Natural killer cell (primary cell): Measurements from ENCODE around the gene DOLK. TPM values are rescaled to one million over a fixed set of nuclear protein-coding genes. Genes with fewer than 3 reads are reported as not detected.

ENCODE experiments used
- ATAC-seq, 3 donors: fragments of 150-1000 bp in 2 of 3; fragments of 200-7000 bp in 1 of 3; cut with Tn5 transposase; 1 replicate in 1 of 3; 2 replicates in 2 of 3; pipeline ENCODE4 v1.10.0; 2021; ENCODE audit warnings: mild to moderate bottlenecking in 2 of 3, moderate library complexity in 2 of 3
- DNase-seq, 2 donors: peaks; one replicate each; pipeline versions ENCODE4 v3.0.0 to v3.0.0-alpha.2; 2013 to 2021; ENCODE audit warnings: mixed read lengths in 1 of 2
- H3K27ac ChIP-seq: one replicate; pipeline ENCODE4 v1.5.1; 2013; ENCODE audit warnings: mild to moderate bottlenecking, low read length
- H3K27me3 ChIP-seq: one replicate; pipeline ENCODE4 v1.6.1; 2013; ENCODE audit warnings: low read length; ENCODE audit not compliant: control insufficient read depth, insufficient read depth
- H3K36me3 ChIP-seq: one replicate; pipeline ENCODE4 v1.6.1; 2013; ENCODE audit warnings: low read length; ENCODE audit not compliant: control insufficient read depth, insufficient read depth
- H3K4me1 ChIP-seq: one replicate; pipeline ENCODE4 v1.6.1; 2013; ENCODE audit warnings: low read length; ENCODE audit not compliant: control insufficient read depth, insufficient read depth
- H3K4me3 ChIP-seq: one replicate; pipeline ENCODE4 v1.5.1; 2013; ENCODE audit warnings: low read length
- H3K9me3 ChIP-seq: one replicate; pipeline ENCODE4 v1.6.1; 2013; ENCODE audit warnings: low read length; ENCODE audit not compliant: control insufficient read depth, insufficient read depth
- H3K27ac Mint-ChIP-seq, 2 donors: one replicate each; pipeline ENCODE4 v1.8.0; 2022; ENCODE audit warnings: mild to moderate bottlenecking in 2 of 2, mixed read lengths in 2 of 2, moderate library complexity in 1 of 2
- H3K27me3 Mint-ChIP-seq, 2 donors: one replicate each; pipeline ENCODE4 v1.8.0; 2022; ENCODE audit warnings: low read depth in 2 of 2, mixed read lengths in 2 of 2
- H3K36me3 Mint-ChIP-seq: one replicate; pipeline ENCODE4 v1.8.0; 2022; ENCODE audit warnings: mixed read lengths
- H3K4me1 Mint-ChIP-seq, 2 donors: one replicate each; pipeline ENCODE4 v1.8.0; 2022; ENCODE audit warnings: mixed read lengths in 2 of 2
- H3K4me3 Mint-ChIP-seq: one replicate; pipeline ENCODE4 v1.8.0; 2022; ENCODE audit warnings: mild to moderate bottlenecking, moderate library complexity, mixed read lengths
- H3K9me3 Mint-ChIP-seq, 2 donors: one replicate each; pipeline ENCODE4 v1.8.0; 2022; ENCODE audit warnings: mixed read lengths in 2 of 2
- CTCF ChIP-seq: fragments of 200-600 bp; IDR thresholded peaks from one replicate; pipeline ENCODE4 v1.8.0; 2022; ENCODE audit warnings: antibody characterized with exemption
- WGBS: methylation state at CpG from one replicate; pipeline ENCODE4 v1.1.7; 2013; ENCODE audit warnings: missing lambda C conversion rate; ENCODE audit not compliant: insufficient coverage; 5-methylcytosine and 5-hydroxymethylcytosine counted together
- intact Hi-C: fragments of 100-400 bp; cut with micrococcal nuclease; formaldehyde crosslinking; loops from one replicate; pipeline ENCODE4 v1.14.2; 2022
- total RNA-seq, 4 donors: library from RNA; stranded (reverse); fragments of 120-200 nt in 1 of 4; gene quantifications; one replicate each; pipeline versions ENCODE4 v1.2.3 to v1.2.4, GENCODE V29; 2013 to 2022

The DOLK gene
- total RNA-seq, 3 donors from 2014 or later (not counting 1 experiment from before 2014, with no cell fraction given), result 4.8 to 8.9 (median 6.7) TPM

GRCh38 chr9:128898382-128898781 lies 49.0 kb downstream of the DOLK start:
- TF ChIP-seq CTCF, result no peak
- H3K36me3 Mint-ChIP-seq, result no peaks in the 10 kb centered on the region
- H3K27me3 Mint-ChIP-seq, result no peaks in the 10 kb centered on the region
- H3K9me3 Mint-ChIP-seq, result no peaks in the 10 kb centered on the region
- DNase-seq, result peak in 1 of 2 donors; percentile 34
- Histone ChIP-seq H3K36me3 (peaks cover 17% of the 10 kb centered on the region), H3K27ac (peak overlapping the region; percentile 84), H3K4me3 (no peak overlapping the region), H3K4me1 (peaks cover 88% of the 10 kb centered on the region), H3K9me3 (no peaks in the 10 kb centered on the region), H3K27me3 (no peaks in the 10 kb centered on the region)
- ATAC-seq, result no peak
- peak overlapping the region; percentile 57 for H3K4me3 Mint-ChIP-seq
- 75% methylated on average over 5 of the region's 5 CpGs for WGBS
- peak overlapping the region; percentile 87 to 95 for H3K27ac Mint-ChIP-seq
- intact Hi-C loops, result no loop called here
- H3K4me1 Mint-ChIP-seq, result peaks cover 59 to 81% of the 10 kb centered on the region in 2 donors

GRCh38 chr9:128895556-128895955 lies 51.8 kb downstream of the DOLK start:
- peak overlapping the region; percentile 15 for H3K27ac ChIP-seq
- peaks cover 51 to 76% of the 10 kb centered on the region in 2 donors for H3K4me1 Mint-ChIP-seq
- no peaks in the 10 kb centered on the region for H3K27me3 ChIP-seq
- H3K4me1 ChIP-seq, result peaks cover 82% of the 10 kb centered on the region
- ATAC-seq (no peak), DNase-seq (no peak)
- no peaks in the 10 kb centered on the region for H3K36me3 Mint-ChIP-seq
- H3K27ac Mint-ChIP-seq, result peak overlapping the region; percentile 87 to 95
- H3K27me3 Mint-ChIP-seq, result no peaks in the 10 kb centered on the region
- H3K4me3 Mint-ChIP-seq, result no peak overlapping the region
- TF ChIP-seq CTCF, result no peak
- peaks cover 32% of the 10 kb centered on the region for H3K36me3 ChIP-seq
- no peak overlapping the region for H3K4me3 ChIP-seq
- H3K9me3 ChIP-seq, result no peaks in the 10 kb centered on the region
- no peaks in the 10 kb centered on the region for H3K9me3 Mint-ChIP-seq
- intact Hi-C loops, result no loop called here
- 66% methylated on average over 4 of the region's 4 CpGs for WGBS

Other genes starting within 250 kb of the DOLK start
- gene PKN3, start 245.1 kb downstream of the DOLK start, total RNA-seq, result 1 to 10 TPM; 3.6 to 4.5 (median 3.9) TPM
- 10 to 100 TPM; 26.1 to 37.1 (median 28.6) TPM for gene ZDHHC12, start 223.5 kb downstream of the DOLK start, total RNA-seq
- 10 to 100 TPM; 35.0 to 37.4 (median 35.2) TPM for gene ZER1, start 175.7 kb downstream of the DOLK start, total RNA-seq
- gene TBC1D13, start 160.3 kb downstream of the DOLK start, total RNA-seq, result 10 to 100 TPM; 31.5 to 34.5 (median 33.7) TPM
- gene ENDOG, start 129.1 kb downstream of the DOLK start, total RNA-seq, result 10 to 100 TPM in 1 of 3 donors, 1 to 10 TPM in 2; 6.7 to 12.5 (median 8.3) TPM
- gene SPOUT1, start 117.8 kb downstream of the DOLK start, total RNA-seq, result 10 to 100 TPM; 35.8 to 49.2 (median 40.1) TPM
- gene KYAT1, start 65.7 kb downstream of the DOLK start, total RNA-seq, result 10 to 100 TPM in 1 of 3 donors, 1 to 10 TPM in 2; 8.9 to 11.3 (median 9.1) TPM
- gene LRRC8A, start 65.5 kb downstream of the DOLK start, total RNA-seq, result 10 to 100 TPM; 60.0 to 82.9 (median 67.9) TPM
- gene PHYHD1, start 26.6 kb downstream of the DOLK start, total RNA-seq, result 1 to 10 TPM; 5.4 to 6.0 (median 5.4) TPM
- gene NUP188, start 96 bp upstream of the DOLK start, total RNA-seq, result 10 to 100 TPM; 53.9 to 66.4 (median 58.3) TPM
- 10 to 100 TPM; 50.3 to 67.1 (median 65.4) TPM for gene SH3GLB2, start 80.7 kb upstream of the DOLK start, total RNA-seq
- gene MIGA2, start 89.0 kb upstream of the DOLK start, total RNA-seq, result 10 to 100 TPM; 67.3 to 77.9 (median 73.9) TPM
- gene DOLPP1, start 133.5 kb upstream of the DOLK start, total RNA-seq, result 10 to 100 TPM in 1 of 3 donors, 1 to 10 TPM in 2; 7.5 to 11.6 (median 7.8) TPM
- gene CRAT, start 163.2 kb upstream of the DOLK start, total RNA-seq, result 10 to 100 TPM; 13.5 to 13.8 (median 13.8) TPM
- gene PTPA, start 163.8 kb upstream of the DOLK start, total RNA-seq, result 10 to 100 TPM; 63.2 to 69.4 (median 64.9) TPM
- 1 to 10 TPM; 1.4 to 3.9 (median 2.8) TPM for gene IER5L, start 230.7 kb upstream of the DOLK start, total RNA-seq